ENCODE data around the gene HOPX.

HOPX gene

GRCh38 chr4:56705966-56706365 lies 24.9 kb upstream of the HOPX start:
- TF ChIP-seq, protein P1, sequence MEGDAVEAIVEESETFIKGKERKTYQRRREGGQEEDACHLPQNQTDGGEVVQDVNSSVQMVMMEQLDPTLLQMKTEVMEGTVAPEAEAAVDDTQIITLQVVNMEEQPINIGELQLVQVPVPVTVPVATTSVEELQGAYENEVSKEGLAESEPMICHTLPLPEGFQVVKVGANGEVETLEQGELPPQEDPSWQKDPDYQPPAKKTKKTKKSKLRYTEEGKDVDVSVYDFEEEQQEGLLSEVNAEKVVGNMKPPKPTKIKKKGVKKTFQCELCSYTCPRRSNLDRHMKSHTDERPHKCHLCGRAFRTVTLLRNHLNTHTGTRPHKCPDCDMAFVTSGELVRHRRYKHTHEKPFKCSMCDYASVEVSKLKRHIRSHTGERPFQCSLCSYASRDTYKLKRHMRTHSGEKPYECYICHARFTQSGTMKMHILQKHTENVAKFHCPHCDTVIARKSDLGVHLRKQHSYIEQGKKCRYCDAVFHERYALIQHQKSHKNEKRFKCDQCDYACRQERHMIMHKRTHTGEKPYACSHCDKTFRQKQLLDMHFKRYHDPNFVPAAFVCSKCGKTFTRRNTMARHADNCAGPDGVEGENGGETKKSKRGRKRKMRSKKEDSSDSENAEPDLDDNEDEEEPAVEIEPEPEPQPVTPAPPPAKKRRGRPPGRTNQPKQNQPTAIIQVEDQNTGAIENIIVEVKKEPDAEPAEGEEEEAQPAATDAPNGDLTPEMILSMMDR (IDR thresholded peaks at IDR 0.05; ENCODE audit: low read depth, low read length): no peak
- no peak for DNase-seq (ENCODE audit: extremely low read depth, low read depth)

GRCh38 chr4:56705334-56705733 lies 24.2 kb upstream of the HOPX start:
- DNase-seq (ENCODE audit: extremely low read depth, low read depth): no peak
- TF ChIP-seq, protein P1 (IDR thresholded peaks at IDR 0.05; ENCODE audit: low read depth, low read length): no peak

DNA sequence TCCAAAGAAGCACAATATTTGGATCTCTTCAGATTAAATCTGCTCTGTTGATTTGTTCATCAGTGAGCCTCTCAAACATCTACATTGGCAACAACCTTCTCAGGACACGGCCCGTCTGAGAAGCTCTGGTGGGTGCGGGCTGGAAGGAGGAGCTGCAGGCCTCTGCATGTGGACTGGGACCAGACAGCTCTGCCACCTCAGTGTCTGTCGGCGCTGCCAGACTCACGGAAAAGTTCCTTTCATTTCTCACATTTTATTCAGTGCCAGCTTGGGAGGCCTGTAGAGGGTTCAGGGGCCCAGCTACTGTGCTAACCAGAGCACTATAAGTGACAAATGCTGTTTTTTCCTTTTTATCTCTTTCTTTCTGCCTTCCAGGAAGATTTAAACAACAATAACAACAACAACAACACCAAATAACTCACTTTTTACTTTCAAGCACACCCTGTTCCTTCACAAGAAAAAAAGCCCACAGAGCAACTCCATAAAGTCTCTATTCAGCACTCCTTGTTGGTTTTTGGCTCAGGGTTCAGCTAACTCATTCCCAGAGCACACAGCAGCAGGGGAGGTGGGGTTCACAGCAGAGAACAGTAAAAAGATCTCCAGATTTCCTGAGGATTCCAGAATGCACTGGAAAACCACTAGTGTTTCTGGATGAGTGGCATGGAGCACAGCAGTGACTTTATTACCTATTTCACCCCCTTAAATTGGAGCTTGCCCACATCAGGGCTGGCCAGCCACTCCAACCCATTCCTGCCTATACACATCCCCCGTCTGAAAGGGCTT lies 23.2 kb upstream of the HOPX start:
- TF ChIP-seq, protein P1 (IDR thresholded peaks at IDR 0.05; ENCODE audit: low read depth, low read length): no peak
- DNase-seq (ENCODE audit: extremely low read depth, low read depth): no peak

DNA sequence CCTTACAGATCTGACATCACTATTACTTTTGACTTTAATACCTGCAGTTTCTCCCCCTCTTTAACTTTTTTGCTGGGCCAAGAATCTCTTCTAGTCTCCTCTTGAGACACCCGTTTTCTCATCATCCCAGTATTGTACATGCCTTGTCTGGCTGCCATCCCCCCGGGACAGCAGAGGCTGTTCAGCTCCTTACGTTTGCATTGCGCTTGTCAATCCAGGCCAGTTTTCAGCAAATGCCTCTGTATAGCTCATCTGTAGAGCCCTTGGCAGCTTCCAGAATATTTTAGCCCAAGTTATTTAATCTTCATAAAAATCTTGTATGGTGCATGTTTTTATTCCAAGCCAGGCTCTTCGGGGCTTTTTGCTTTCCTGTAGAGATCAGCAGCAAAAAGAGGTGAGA lies 22.3 kb upstream of the HOPX start:
- TF ChIP-seq, protein P1 (IDR thresholded peaks at IDR 0.05; ENCODE audit: low read depth, low read length): no peak
- DNase-seq (ENCODE audit: extremely low read depth, low read depth): no peak

GRCh38 chr4:56701644-56702043 lies 20.5 kb upstream of the HOPX start:
- TF ChIP-seq, protein P1 (IDR thresholded peaks at IDR 0.05; ENCODE audit: low read depth, low read length): no peak
- no peak for DNase-seq (ENCODE audit: extremely low read depth, low read depth)

GRCh38 chr4:56701161-56701480 lies 20.0 kb upstream of the HOPX start:
- no peak for DNase-seq (ENCODE audit: extremely low read depth, low read depth)
- TF ChIP-seq, protein P1 (IDR thresholded peaks at IDR 0.05; ENCODE audit: low read depth, low read length): no peak

DNA sequence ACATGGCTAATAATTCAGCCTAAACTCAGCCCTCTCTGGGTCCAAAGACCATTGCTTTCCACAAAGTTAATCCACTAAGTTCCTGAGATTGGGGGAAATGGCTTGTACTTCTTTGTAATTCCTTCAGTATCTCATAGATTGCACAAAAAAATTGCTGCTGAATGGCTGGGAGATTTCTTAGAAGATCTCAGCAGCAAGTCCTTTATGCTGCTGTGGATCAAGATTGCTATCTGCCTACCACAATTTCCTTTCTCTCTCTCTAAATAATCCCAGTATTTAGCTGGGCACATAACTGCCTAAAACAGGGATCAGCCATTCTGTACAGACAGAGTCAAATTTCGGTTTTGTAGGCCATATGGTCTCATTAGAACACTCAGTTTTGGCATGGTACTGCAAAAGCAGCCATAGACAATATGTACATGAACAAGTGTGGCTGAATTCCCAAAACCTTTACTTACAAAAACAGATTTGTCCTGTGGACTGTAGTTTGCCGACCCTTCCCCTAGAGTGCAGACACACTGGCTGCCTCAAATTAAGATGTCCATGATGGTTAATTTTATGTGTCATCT lies 18.5 kb upstream of the HOPX start:
- TF ChIP-seq, protein P1 (IDR thresholded peaks at IDR 0.05; ENCODE audit: low read depth, low read length): no peak
- no peak for DNase-seq (ENCODE audit: extremely low read depth, low read depth)

Data from AG09319 (cell line).